ENCODE results near the gene PPM1H. TPM values are rescaled to one million over a fixed set of nuclear protein-coding genes. Genes with fewer than 3 reads are reported as not detected.

The PPM1H gene
- total and polyA plus RNA-seq, 8 donors: 0.29 to 12.5 (median 3.7) TPM

DNA sequence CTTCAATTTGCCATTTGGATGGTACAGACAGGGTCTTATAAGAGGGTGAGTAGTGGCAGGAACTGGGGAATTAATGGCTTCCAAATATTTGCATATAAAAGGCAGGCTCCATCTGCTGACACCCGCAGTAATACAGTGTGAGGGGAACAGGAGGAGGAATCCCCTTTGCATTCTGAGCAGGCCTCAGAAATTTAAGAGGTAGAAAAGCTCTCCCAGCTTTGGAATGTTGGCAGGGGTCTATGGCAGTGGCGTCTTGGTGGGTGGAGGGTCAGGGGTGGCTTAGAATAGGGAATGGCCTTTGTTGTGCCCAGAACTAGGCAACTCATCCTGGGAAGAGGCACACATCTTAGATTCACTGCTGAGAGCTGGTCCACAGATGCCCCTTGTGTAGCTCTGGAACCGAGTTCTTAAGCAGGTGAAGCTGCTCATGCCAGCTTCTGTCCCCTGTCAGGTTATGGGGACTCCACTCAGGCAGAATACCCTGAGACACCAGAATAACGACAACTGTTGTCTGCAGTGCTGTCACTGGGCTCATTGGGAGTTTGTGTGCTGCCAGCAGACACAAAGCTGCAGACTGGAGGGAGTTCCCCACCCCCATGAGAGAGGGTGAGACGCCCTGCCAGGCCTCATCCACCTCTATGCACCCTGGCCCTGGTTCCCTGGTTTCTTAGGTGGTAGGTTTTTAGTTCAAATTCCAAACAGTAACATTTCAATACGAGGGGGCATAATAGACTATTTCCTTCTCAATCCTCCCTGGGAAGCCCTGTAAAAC, 278.2 kb downstream of the PPM1H start:
- Histone ChIP-seq H3K27me3 (no peaks in the 10 kb centered on the region), H3K36me3 (no peaks in the 10 kb centered on the region), H3K4me3 (no peak overlapping the region), H3K9me3 (no peaks in the 10 kb centered on the region), H3K4me1 (peaks cover 0 to 8% (median 0%) of the 10 kb centered on the region in 4 donors), H3K27ac (no peak overlapping the region)
- intact Hi-C loops (cut with DNase I; ENCODE audit: low total_unique reads): no loop called here
- TF ChIP-seq, protein P1, sequence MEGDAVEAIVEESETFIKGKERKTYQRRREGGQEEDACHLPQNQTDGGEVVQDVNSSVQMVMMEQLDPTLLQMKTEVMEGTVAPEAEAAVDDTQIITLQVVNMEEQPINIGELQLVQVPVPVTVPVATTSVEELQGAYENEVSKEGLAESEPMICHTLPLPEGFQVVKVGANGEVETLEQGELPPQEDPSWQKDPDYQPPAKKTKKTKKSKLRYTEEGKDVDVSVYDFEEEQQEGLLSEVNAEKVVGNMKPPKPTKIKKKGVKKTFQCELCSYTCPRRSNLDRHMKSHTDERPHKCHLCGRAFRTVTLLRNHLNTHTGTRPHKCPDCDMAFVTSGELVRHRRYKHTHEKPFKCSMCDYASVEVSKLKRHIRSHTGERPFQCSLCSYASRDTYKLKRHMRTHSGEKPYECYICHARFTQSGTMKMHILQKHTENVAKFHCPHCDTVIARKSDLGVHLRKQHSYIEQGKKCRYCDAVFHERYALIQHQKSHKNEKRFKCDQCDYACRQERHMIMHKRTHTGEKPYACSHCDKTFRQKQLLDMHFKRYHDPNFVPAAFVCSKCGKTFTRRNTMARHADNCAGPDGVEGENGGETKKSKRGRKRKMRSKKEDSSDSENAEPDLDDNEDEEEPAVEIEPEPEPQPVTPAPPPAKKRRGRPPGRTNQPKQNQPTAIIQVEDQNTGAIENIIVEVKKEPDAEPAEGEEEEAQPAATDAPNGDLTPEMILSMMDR (IDR thresholded peaks at IDR 0.05): no peak
- no peak for TF ChIP-seq POLR2A (IDR thresholded peaks at IDR 0.05)
- WGBS, 5 donors: 88 to 94% (median 93%) methylated on average over 5 to 6 of the region's 6 CpGs
- no peak for DNase-seq

GRCh38 chr12:62655666-62656151, 279.2 kb downstream of the PPM1H start:
- 74 to 91% (median 80%) methylated on average over 8 of the region's 8 CpGs for WGBS, 5 donors
- no peaks in the 10 kb centered on the region for H3K36me3 ChIP-seq
- intact Hi-C loops (cut with DNase I; ENCODE audit: low total_unique reads): no loop called here
- H3K27ac ChIP-seq: no peak overlapping the region
- H3K4me1 ChIP-seq: peaks cover 0 to 8% (median 0%) of the 10 kb centered on the region in 4 donors
- H3K27me3 ChIP-seq: no peaks in the 10 kb centered on the region
- no peak for DNase-seq
- no peaks in the 10 kb centered on the region for H3K9me3 ChIP-seq
- no peak overlapping the region for H3K4me3 ChIP-seq
- TF ChIP-seq POLR2A (IDR thresholded peaks at IDR 0.05): no peak
- TF ChIP-seq, protein P1 (IDR thresholded peaks at IDR 0.05): no peak
- no peak for TF ChIP-seq POLR2AphosphoS5 (IDR thresholded peaks at IDR 0.05)
- no peak for TF ChIP-seq EP300 (IDR thresholded peaks at IDR 0.05)

GRCh38 chr12:62654326-62655241, 280.4 kb downstream of the PPM1H start:
- 84 to 87% (median 85%) methylated on average over 21 of the region's 21 CpGs for WGBS, 5 donors
- DNase-seq: no peak

DNA sequence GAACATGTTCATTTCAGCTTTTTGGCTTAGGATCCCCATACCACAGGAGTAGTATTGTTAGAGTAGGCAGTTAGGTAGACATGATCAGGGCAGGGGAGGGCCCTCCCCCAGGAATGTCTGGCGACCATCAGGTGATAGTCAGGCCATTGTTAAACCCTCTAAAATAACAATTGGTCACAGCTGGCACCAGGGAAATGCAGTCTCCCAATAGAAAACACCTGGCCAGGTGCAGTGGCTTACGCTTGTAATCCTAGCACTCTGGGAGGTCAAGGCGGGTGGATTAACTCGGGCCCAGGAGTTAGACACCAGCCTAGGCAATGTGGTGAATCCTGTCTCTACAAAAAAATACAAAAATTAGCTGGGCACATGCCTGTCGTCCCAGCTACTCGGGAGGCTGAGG, 281.2 kb downstream of the PPM1H start:
- intact Hi-C loops (cut with DNase I; ENCODE audit: low total_unique reads): no loop called here
- Histone ChIP-seq H3K4me3 (no peak overlapping the region), H3K36me3 (no peaks in the 10 kb centered on the region), H3K27me3 (no peaks in the 10 kb centered on the region), H3K9me3 (no peaks in the 10 kb centered on the region), H3K27ac (no peak overlapping the region), H3K4me1 (peaks cover 0 to 8% (median 0%) of the 10 kb centered on the region in 4 donors)
- TF ChIP-seq POLR2A (IDR thresholded peaks at IDR 0.05) (no peak), EP300 (IDR thresholded peaks at IDR 0.05) (no peak), POLR2AphosphoS5 (IDR thresholded peaks at IDR 0.05) (no peak)
- TF ChIP-seq, protein P1 (IDR thresholded peaks at IDR 0.05): no peak
- 70 to 98% (median 84%) methylated on average over 6 of the region's 6 CpGs for WGBS, 5 donors
- no peak for DNase-seq

More at GRCh38 chr12:62654326-62655241, 280.4 kb downstream of the PPM1H start:
- TF ChIP-seq POLR2A (IDR thresholded peaks at IDR 0.05) (no peak), EP300 (IDR thresholded peaks at IDR 0.05) (no peak), POLR2AphosphoS5 (IDR thresholded peaks at IDR 0.05) (no peak)
- TF ChIP-seq, protein P1 (IDR thresholded peaks at IDR 0.05): no peak
- Histone ChIP-seq H3K4me1 (peaks cover 0 to 8% (median 0%) of the 10 kb centered on the region in 4 donors), H3K4me3 (no peak overlapping the region), H3K9me3 (no peaks in the 10 kb centered on the region), H3K27me3 (no peaks in the 10 kb centered on the region), H3K27ac (no peak overlapping the region), H3K36me3 (no peaks in the 10 kb centered on the region)
- intact Hi-C loops (cut with DNase I; ENCODE audit: low total_unique reads): no loop called here

Data from stomach (tissue), 9 donors.